Measurements from ENCODE around the gene EDC4.
A peak's percentile ranks its signal among the peaks of the same experiment; 100 is the strongest.
"Not testable (repeated sequence)": the region's sequence is repeated elsewhere in the genome, so short reads cannot be mapped to it uniquely, and the experiment has no call there.

EDC4 gene

DNA sequence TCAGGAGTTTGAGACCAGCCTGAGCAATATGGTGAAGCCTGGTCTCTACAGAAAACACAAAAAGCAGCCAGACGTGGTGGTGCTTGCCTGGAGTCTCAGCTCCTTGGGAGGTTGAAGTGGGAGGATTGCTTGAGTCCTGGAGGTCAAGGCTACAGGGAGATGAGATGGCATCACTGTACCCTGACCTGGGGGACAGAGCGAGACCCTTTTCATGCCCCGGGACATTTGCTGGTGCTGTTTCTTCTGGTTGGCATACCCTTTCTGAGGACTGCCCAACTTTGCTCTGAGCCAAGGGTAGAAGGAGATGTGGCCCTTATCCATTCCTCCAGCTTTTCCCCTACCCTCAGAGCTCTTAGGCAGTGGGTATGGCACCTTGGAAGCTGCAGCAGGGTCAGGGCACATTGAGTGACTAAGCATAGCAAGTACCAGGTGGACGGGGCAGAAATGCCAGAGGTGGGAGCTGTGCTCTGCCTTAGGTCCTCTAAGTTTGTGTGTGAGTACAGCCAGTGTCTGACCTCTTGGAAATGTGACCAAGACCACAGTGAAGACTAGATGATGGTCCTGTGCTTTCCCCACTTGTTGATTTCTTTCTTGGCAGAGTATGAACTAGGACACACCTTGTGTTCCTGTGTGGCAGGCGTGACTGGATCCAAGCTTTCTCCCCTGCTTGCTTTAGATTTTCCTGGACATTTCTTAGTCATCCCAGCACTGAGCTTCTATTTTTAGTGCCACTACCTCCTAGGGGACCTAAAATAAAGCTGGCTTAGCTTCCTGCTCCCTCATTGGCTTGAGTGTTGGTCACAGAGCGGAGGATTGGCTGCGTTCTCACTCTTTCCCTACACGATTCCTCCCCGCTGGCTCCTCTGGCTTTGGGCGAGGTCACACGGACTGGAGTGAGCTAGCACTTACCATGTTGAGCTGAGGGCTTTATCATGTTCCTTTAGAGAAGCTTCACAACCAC, 9.9 kb upstream of the EDC4 start:
- no peaks in the 10 kb centered on the region for H3K27me3 ChIP-seq (ENCODE audit: insufficient read depth, low read depth, severe bottlenecking)
- no peak overlapping the region for H3K4me3 ChIP-seq (ENCODE audit: low read depth, low read length)
- peaks cover 59% of the 10 kb centered on the region for H3K36me3 ChIP-seq
- no peak for DNase-seq
- TF ChIP-seq, protein P1, sequence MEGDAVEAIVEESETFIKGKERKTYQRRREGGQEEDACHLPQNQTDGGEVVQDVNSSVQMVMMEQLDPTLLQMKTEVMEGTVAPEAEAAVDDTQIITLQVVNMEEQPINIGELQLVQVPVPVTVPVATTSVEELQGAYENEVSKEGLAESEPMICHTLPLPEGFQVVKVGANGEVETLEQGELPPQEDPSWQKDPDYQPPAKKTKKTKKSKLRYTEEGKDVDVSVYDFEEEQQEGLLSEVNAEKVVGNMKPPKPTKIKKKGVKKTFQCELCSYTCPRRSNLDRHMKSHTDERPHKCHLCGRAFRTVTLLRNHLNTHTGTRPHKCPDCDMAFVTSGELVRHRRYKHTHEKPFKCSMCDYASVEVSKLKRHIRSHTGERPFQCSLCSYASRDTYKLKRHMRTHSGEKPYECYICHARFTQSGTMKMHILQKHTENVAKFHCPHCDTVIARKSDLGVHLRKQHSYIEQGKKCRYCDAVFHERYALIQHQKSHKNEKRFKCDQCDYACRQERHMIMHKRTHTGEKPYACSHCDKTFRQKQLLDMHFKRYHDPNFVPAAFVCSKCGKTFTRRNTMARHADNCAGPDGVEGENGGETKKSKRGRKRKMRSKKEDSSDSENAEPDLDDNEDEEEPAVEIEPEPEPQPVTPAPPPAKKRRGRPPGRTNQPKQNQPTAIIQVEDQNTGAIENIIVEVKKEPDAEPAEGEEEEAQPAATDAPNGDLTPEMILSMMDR (IDR thresholded peaks at IDR 0.05; ENCODE audit: low read depth, low read length): no peak
- no peak overlapping the region for H3K27ac ChIP-seq
- no peaks in the 10 kb centered on the region for H3K9me3 ChIP-seq (ENCODE audit: severe bottlenecking)

GRCh38 chr16:67864044-67864443, 8.8 kb upstream of the EDC4 start:
- H3K4me3 ChIP-seq (ENCODE audit: low read depth, low read length); DNase-seq; H3K9me3 ChIP-seq (ENCODE audit: severe bottlenecking); H3K27ac ChIP-seq; H3K27me3 ChIP-seq (ENCODE audit: insufficient read depth, low read depth, severe bottlenecking): not testable (repeated sequence)
- peaks cover 65% of the 10 kb centered on the region for H3K36me3 ChIP-seq

DNA sequence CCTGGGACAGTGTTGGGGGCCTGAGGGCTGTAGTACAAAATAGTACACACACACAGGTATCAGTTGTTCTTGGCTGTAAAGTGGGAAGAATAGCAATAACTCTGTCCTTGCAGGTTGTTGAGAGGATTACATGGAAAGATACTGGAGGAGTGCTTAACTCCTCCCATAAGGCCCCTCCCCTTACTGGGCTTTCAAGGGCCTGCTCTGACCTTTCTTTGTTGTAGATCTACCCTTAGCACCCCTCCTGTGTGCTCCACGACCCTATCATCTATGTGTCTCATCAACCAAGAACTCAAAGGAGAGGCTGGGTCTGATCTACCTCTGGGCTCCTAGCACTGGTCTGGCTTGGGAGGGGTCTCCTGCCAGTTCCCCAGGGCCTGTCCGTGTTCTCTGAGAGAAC, 8.3 kb upstream of the EDC4 start:
- Histone ChIP-seq H3K9me3 (ENCODE audit: severe bottlenecking) (no peaks in the 10 kb centered on the region), H3K4me3 (ENCODE audit: low read depth, low read length) (no peak overlapping the region), H3K36me3 (peaks cover 70% of the 10 kb centered on the region), H3K27ac (no peak overlapping the region), H3K27me3 (ENCODE audit: insufficient read depth, low read depth, severe bottlenecking) (no peaks in the 10 kb centered on the region)
- no peak for DNase-seq
- TF ChIP-seq, protein P1 (IDR thresholded peaks at IDR 0.05; ENCODE audit: low read depth, low read length): no peak

GRCh38 chr16:67865318-67865717, 7.5 kb upstream of the EDC4 start:
- Histone ChIP-seq H3K27ac (no peak overlapping the region), H3K36me3 (peaks cover 73% of the 10 kb centered on the region), H3K4me3 (ENCODE audit: low read depth, low read length) (no peak overlapping the region), H3K27me3 (ENCODE audit: insufficient read depth, low read depth, severe bottlenecking) (no peaks in the 10 kb centered on the region), H3K9me3 (ENCODE audit: severe bottlenecking) (no peaks in the 10 kb centered on the region)
- DNase-seq: no peak
- TF ChIP-seq, protein P1 (IDR thresholded peaks at IDR 0.05; ENCODE audit: low read depth, low read length): peak; percentile 71

- peaks cover 80% of the 10 kb centered on the region for H3K36me3 ChIP-seq
- H3K27me3 ChIP-seq (ENCODE audit: insufficient read depth, low read depth, severe bottlenecking): no peaks in the 10 kb centered on the region
- no peak for DNase-seq
- H3K9me3 ChIP-seq (ENCODE audit: severe bottlenecking): no peaks in the 10 kb centered on the region
- H3K27ac ChIP-seq: no peak overlapping the region
- TF ChIP-seq, protein P1 (IDR thresholded peaks at IDR 0.05; ENCODE audit: low read depth, low read length): no peak
- H3K4me3 ChIP-seq (ENCODE audit: low read depth, low read length): no peak overlapping the region
Observed at GRCh38 chr16:67868290-67868689, 4.6 kb upstream of the EDC4 start.

- DNase-seq: no peak
- no peaks in the 10 kb centered on the region for H3K27me3 ChIP-seq (ENCODE audit: insufficient read depth, low read depth, severe bottlenecking)
- TF ChIP-seq, protein P1 (IDR thresholded peaks at IDR 0.05; ENCODE audit: low read depth, low read length): no peak
- H3K36me3 ChIP-seq: peaks cover 73% of the 10 kb centered on the region
- no peaks in the 10 kb centered on the region for H3K9me3 ChIP-seq (ENCODE audit: severe bottlenecking)
- H3K27ac ChIP-seq: no peak overlapping the region
- H3K4me3 ChIP-seq (ENCODE audit: low read depth, low read length): no peak overlapping the region
Observed at GRCh38 chr16:67869653-67870052, 3.2 kb upstream of the EDC4 start.
